ENCODE data around the gene CYFIP2. TPM values are rescaled to one million over a fixed set of nuclear protein-coding genes. Genes with fewer than 3 reads are reported as not detected.

CYFIP2 gene
- total RNA-seq, 6 experiments from 2014 or later: 7.1 to 20.0 (median 9.7) TPM

DNA sequence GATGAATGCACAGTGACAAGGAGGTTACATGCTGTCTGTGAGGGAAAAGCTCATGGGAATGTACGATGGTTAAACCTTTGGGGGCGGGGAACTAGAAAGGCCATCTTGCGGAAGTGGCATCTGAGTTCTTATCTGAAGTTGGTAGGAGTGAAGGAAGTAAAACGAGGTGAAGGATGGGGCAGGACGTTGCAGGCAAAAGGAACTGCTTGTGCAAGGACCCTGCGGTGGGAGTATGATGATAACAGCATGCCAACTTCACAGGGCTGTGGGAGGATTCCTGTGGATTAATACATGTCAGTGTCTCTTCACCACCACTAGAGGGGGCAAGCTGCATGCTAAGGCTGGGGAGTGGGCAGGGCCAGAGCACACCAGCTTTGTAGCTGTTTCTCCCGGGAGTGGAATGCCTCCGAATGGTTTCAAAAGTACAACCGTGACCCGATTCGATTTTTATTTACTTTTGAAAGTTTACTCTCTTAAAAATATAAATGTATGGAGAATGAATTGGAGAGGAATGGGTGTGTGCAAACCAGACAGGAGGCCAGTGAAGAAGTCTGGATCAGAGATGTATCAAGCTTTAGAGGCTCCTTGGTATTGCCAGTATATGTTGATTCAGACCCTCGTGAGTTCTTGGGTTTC lies 62.5 kb downstream of the CYFIP2 start:
- peak; percentile 96 for TF ChIP-seq CTCF (IDR thresholded peaks at IDR 0.05)
- no peak overlapping the region for H3K27ac Mint-ChIP-seq
- H3K36me3 Mint-ChIP-seq (ENCODE audit: low read depth): peaks cover 10% of the 10 kb centered on the region; the same call in 1 of the 2 replicates
- no peaks in the 10 kb centered on the region for H3K9me3 Mint-ChIP-seq
- H3K4me1 Mint-ChIP-seq (ENCODE audit: low read depth): peaks cover 16% of the 10 kb centered on the region
- DNase-seq: peak; percentile 75
- H3K27me3 Mint-ChIP-seq (ENCODE audit: insufficient read depth): peaks cover 1% of the 10 kb centered on the region; the same call in 1 of the 2 replicates
- peak overlapping the region; percentile 84 for H3K4me3 Mint-ChIP-seq

- Mint-ChIP-seq H3K9me3 (no peaks in the 10 kb centered on the region), H3K27me3 (ENCODE audit: insufficient read depth) (no peaks in the 10 kb centered on the region; the same call in 1 of the 2 replicates), H3K4me1 (ENCODE audit: low read depth) (peaks cover 31% of the 10 kb centered on the region), H3K27ac (no peak overlapping the region), H3K4me3 (no peak overlapping the region), H3K36me3 (ENCODE audit: low read depth) (peaks cover 7% of the 10 kb centered on the region; the same call in 1 of the 2 replicates)
- no peak for TF ChIP-seq CTCF (IDR thresholded peaks at IDR 0.05)
- DNase-seq: no peak
These were observed 65.9 kb downstream of the CYFIP2 start for GRCh38 chr5:157331807-157332206.

GRCh38 chr5:157335534-157336422 lies 69.9 kb downstream of the CYFIP2 start:
- Mint-ChIP-seq H3K9me3 (peaks cover 3% of the 10 kb centered on the region), H3K4me3 (peak overlapping the region; percentile 33), H3K27me3 (ENCODE audit: insufficient read depth) (peaks cover 2% of the 10 kb centered on the region; the same call in 1 of the 2 replicates), H3K36me3 (ENCODE audit: low read depth) (peaks cover 21% of the 10 kb centered on the region; the same call in 1 of the 2 replicates), H3K4me1 (ENCODE audit: low read depth) (peaks cover 23% of the 10 kb centered on the region), H3K27ac (peak overlapping the region; percentile 47)
- peak; percentile 88 for DNase-seq
- TF ChIP-seq CTCF (IDR thresholded peaks at IDR 0.05): no peak

- Mint-ChIP-seq H3K4me1 (ENCODE audit: low read depth) (peaks cover 23% of the 10 kb centered on the region), H3K36me3 (ENCODE audit: low read depth) (peaks cover 22% of the 10 kb centered on the region; the same call in 1 of the 2 replicates), H3K27me3 (ENCODE audit: insufficient read depth) (peaks cover 2% of the 10 kb centered on the region; the same call in 1 of the 2 replicates), H3K9me3 (peaks cover 3% of the 10 kb centered on the region), H3K4me3 (peak overlapping the region; percentile 67), H3K27ac (peak overlapping the region; percentile 77)
- no peak for DNase-seq
- TF ChIP-seq CTCF (IDR thresholded peaks at IDR 0.05): no peak
These were observed 70.5 kb downstream of the CYFIP2 start for GRCh38 chr5:157336423-157336744.

DNA sequence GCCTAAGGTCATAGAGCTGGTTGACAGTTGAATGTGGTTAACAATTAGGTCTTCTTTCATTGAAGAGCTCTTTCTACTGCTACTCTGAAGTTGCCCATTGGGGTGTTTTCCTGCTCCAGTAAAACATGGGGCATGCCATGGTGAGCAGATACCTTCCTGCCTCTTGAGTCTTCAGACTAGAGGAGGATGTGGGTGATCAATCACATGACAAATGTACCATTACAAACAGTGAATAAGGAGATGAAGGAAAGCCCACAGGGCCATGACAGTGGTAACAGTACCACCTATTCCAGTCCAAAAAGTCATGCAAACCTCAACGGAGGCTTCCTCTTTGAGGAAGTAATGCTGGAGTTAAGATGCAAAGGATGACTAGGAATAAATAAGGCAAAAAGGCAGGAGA lies 73.5 kb downstream of the CYFIP2 start:
- no peak for TF ChIP-seq CTCF (IDR thresholded peaks at IDR 0.05)
- peaks cover 3% of the 10 kb centered on the region for H3K9me3 Mint-ChIP-seq
- peaks cover 2% of the 10 kb centered on the region; the same call in 1 of the 2 replicates for H3K27me3 Mint-ChIP-seq (ENCODE audit: insufficient read depth)
- no peak overlapping the region for H3K4me3 Mint-ChIP-seq
- no peak for DNase-seq
- no peak overlapping the region for H3K27ac Mint-ChIP-seq
- H3K4me1 Mint-ChIP-seq (ENCODE audit: low read depth): peaks cover 29% of the 10 kb centered on the region
- peaks cover 15% of the 10 kb centered on the region; the same call in 1 of the 2 replicates for H3K36me3 Mint-ChIP-seq (ENCODE audit: low read depth)

All from HFFc6 (cell line).